HEK293 (cell line): Measurements from ENCODE around the gene PDXK.

Experiments
- HOXA7 ChIP-seq: sonication (generic); formaldehyde crosslinking; IDR thresholded peaks from 2 replicates; pipeline ENCODE4 v1.8.1; 2022; ENCODE audit warnings: missing genetic modification reagents, borderline replicate concordance
- YY1 ChIP-seq: fragments of 450-650 bp; formaldehyde crosslinking; IDR thresholded peaks from 2 replicates; pipeline ENCODE4 v1.5.1; 2018; ENCODE audit warnings: missing biosample characterization, missing genetic modification characterization
- ZNF23 ChIP-seq: fragments of 450-650 bp; formaldehyde crosslinking; IDR thresholded peaks from 2 replicates; pipeline ENCODE4 v1.5.1; 2016; ENCODE audit warnings: missing biosample characterization, missing genetic modification characterization, borderline replicate concordance
- ZNF621 ChIP-seq: fragments of 450-650 bp; formaldehyde crosslinking; IDR thresholded peaks from 2 replicates; pipeline ENCODE4 v1.5.1; 2017; ENCODE audit warnings: missing biosample characterization, missing genetic modification characterization
- TF ChIP-seq, protein P1 (sequence below): fragments of 450-650 bp; formaldehyde crosslinking; IDR thresholded peaks from 2 replicates; pipeline ENCODE4 v1.5.1; 2016; ENCODE audit warnings: missing biosample characterization, missing genetic modification characterization
- TF ChIP-seq, protein P2 (sequence below): fragments of 450-650 bp; formaldehyde crosslinking; IDR thresholded peaks from 2 replicates; pipeline ENCODE4 v1.5.1; 2016; ENCODE audit warnings: missing biosample characterization, missing genetic modification characterization, borderline replicate concordance

DNA sequence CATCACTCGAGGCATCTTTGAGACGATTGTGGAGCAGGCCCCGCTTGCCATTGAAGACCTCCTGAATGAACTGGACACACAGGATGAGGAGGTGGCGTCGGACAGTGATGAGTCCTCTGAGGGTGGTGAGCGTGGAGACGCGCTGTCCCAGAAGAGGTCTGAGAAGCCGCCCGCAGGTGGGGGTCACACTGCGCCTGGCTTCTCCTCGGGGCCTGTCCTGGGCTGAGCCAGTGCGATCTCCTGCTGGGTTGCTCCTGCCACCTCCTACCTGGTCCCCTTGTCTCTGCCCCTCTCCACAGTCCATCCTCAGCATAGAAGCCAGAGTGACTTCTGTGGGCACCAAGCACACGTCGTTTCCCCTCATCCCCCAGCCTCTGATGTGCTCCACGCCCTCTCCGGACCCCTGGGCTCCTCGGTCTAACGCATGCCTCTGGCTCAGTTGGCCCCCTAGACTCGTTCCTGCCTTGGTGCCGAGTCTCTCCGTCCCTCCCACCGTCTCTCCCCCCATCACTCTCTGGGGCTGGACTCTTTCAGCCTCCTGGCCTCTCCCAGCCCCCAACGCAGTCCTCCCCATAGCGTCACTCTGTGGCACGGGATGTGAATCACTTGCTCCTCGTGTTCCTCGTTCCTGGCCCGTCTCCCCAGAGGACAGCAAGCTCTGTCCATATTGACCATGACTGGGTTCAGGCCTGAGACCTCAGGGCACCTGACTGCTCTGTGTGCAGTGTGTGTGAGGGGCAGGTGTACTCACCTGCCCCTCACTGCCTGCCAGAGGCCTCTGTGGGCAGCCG lies 79.2 kb downstream of the PDXK start:
- no peak for TF ChIP-seq YY1 (tag by site-specific recombination)
- TF ChIP-seq, protein P1, sequence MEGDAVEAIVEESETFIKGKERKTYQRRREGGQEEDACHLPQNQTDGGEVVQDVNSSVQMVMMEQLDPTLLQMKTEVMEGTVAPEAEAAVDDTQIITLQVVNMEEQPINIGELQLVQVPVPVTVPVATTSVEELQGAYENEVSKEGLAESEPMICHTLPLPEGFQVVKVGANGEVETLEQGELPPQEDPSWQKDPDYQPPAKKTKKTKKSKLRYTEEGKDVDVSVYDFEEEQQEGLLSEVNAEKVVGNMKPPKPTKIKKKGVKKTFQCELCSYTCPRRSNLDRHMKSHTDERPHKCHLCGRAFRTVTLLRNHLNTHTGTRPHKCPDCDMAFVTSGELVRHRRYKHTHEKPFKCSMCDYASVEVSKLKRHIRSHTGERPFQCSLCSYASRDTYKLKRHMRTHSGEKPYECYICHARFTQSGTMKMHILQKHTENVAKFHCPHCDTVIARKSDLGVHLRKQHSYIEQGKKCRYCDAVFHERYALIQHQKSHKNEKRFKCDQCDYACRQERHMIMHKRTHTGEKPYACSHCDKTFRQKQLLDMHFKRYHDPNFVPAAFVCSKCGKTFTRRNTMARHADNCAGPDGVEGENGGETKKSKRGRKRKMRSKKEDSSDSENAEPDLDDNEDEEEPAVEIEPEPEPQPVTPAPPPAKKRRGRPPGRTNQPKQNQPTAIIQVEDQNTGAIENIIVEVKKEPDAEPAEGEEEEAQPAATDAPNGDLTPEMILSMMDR: no peak
- TF ChIP-seq, protein P2, sequence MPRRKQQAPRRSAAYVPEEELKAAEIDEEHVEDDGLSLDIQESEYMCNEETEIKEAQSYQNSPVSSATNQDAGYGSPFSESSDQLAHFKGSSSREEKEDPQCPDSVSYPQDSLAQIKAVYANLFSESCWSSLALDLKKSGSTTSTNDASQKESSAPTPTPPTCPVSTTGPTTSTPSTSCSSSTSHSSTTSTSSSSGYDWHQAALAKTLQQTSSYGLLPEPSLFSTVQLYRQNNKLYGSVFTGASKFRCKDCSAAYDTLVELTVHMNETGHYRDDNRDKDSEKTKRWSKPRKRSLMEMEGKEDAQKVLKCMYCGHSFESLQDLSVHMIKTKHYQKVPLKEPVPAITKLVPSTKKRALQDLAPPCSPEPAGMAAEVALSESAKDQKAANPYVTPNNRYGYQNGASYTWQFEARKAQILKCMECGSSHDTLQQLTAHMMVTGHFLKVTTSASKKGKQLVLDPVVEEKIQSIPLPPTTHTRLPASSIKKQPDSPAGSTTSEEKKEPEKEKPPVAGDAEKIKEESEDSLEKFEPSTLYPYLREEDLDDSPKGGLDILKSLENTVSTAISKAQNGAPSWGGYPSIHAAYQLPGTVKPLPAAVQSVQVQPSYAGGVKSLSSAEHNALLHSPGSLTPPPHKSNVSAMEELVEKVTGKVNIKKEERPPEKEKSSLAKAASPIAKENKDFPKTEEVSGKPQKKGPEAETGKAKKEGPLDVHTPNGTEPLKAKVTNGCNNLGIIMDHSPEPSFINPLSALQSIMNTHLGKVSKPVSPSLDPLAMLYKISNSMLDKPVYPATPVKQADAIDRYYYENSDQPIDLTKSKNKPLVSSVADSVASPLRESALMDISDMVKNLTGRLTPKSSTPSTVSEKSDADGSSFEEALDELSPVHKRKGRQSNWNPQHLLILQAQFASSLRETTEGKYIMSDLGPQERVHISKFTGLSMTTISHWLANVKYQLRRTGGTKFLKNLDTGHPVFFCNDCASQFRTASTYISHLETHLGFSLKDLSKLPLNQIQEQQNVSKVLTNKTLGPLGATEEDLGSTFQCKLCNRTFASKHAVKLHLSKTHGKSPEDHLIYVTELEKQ (tag by site-specific recombination): no peak
- TF ChIP-seq HOXA7 (CRISPR knock-in tag): no peak
- TF ChIP-seq ZNF621: no peak
- TF ChIP-seq ZNF23: no peak
